Pancreas (tissue), 10 donors: ENCODE data around the gene PARD3B. TPM values are rescaled to one million over a fixed set of nuclear protein-coding genes. Genes with fewer than 3 reads are reported as not detected.

Source experiments
- ATAC-seq, 4 donors: fragments of 200-7000 bp; cut with Tn5 transposase; one replicate each; pipeline versions ENCODE4 v1.8.0 to v1.9.1; 2020; ENCODE audit warnings: mild to moderate bottlenecking in 4 of 4, moderate library complexity in 4 of 4
- DNase-seq, 6 donors: peaks; one replicate each; pipeline ENCODE4 v3.0.0-alpha.2; 2020
- FAIRE-seq: peaks from 2 replicates; lab custom pipeline; 2012; peaks lifted over from hg19 to GRCh38; lab: Jason Lieb, UNC
- H3K27ac ChIP-seq, 4 donors: fragments of 200-600 bp; sonication (generic); 1 replicate in 3 of 4; 2 replicates in 1 of 4; pipeline versions ENCODE4 v1.5.0 to v1.8.0; 2020
- H3K27me3 ChIP-seq, 4 donors: fragments of 200-600 bp; one replicate each; pipeline ENCODE4 v1.8.0; 2021
- H3K36me3 ChIP-seq, 3 donors: fragments of 200-600 bp; sonication (generic) in 1 of 3; one replicate each; pipeline versions ENCODE4 v1.5.0 to v1.8.0; 2020 to 2021
- H3K4me1 ChIP-seq, 3 donors: fragments of 200-600 bp; one replicate each; pipeline ENCODE4 v1.8.0; 2021
- H3K4me3 ChIP-seq, 4 donors: fragments of 200-600 bp; sonication (generic) in 2 of 4; one replicate each; pipeline versions ENCODE4 v1.5.0 to v1.8.0; 2020 to 2021
- H3K9me3 ChIP-seq, 4 donors: fragments of 200-600 bp; one replicate each; pipeline ENCODE4 v1.8.0; 2021
- CTCF ChIP-seq, 4 donors: fragments of 200-600 bp; sonication (generic) in 3 of 4; IDR thresholded peaks; one replicate each; pipeline versions ENCODE4 v1.5.0 to v1.8.0; 2021; ENCODE audit warnings: antibody characterized with exemption in 4 of 4
- WGBS, 2 donors: extraction: QIAGEN DNeasy Blood & Tissue Kit; methylation state at CpG; one replicate each; pipeline ENCODE4 v1.1.7; 2013; 5-methylcytosine and 5-hydroxymethylcytosine counted together
- intact Hi-C, 3 donors: fragments of 100-400 bp; cut with DNase I; formaldehyde crosslinking; loops; one replicate each; pipeline versions ENCODE4 v1.11.1 to v1.14.2; 2022
- polyA plus RNA-seq, 2 donors: library from polyadenylated mRNA; stranded (reverse); fragments of 200-250 nt; gene quantifications; one replicate each; pipeline ENCODE4 v1.2.3, GENCODE V29; 2013
- total RNA-seq, 6 donors: library from RNA; stranded (reverse); fragmentation: NEBNext Ultra II Directional in 4 of 6; extraction: Animal tissue kit (Norgen Biotek cat#: 25700) in 4 of 6; gene quantifications; one replicate each; pipeline versions ENCODE4 v1.2.1 to v1.2.4, GENCODE V29; 2021 to 2023
- donor health status: healthy with polysubstance abuse.
- donor health status: DM: no; HTN: no; CAD: no; lungs with moderate emphysema.
- donor health status: DM: no; HTN: no; CAD: no.
- donor health status: control.
- donor health status: control.
- donor health status: Bipolar disorder and iron deficiency.
- donor health status: DM: yes; HTN: yes; CAD: no.
- donor health status: DM: no; HTN: no; CAD: no.
- donor health status: DM: no; HTN: no; CAD: no.
- donor health status: DM: yes; HTN: yes; CAD: no.

The PARD3B gene
- total and polyA plus RNA-seq, 8 donors = 2.8 to 21.5 (median 12.7) TPM

- TF ChIP-seq CTCF (IDR thresholded peaks at IDR 0.05) = no peak
- FAIRE-seq = no peak
- Histone ChIP-seq H3K4me3 (no peak overlapping the region), H3K9me3 (no peaks in the 10 kb centered on the region), H3K27me3 (no peaks in the 10 kb centered on the region), H3K4me1 (no peaks in the 10 kb centered on the region), H3K36me3 (no peaks in the 10 kb centered on the region), H3K27ac (no peak overlapping the region)
- 93 to 95% methylated on average over 4 of the region's 4 CpGs for WGBS, 2 donors
- no peak for DNase-seq
- intact Hi-C loops = no loop called here
- no peak for ATAC-seq
Measured at GRCh38 chr2:205435970-205436369, 890.7 kb downstream of the PARD3B start.

GRCh38 chr2:205438241-205438640 is 893.0 kb downstream of the PARD3B start:
- Histone ChIP-seq H3K36me3 (no peaks in the 10 kb centered on the region), H3K4me1 (no peaks in the 10 kb centered on the region), H3K27me3 (no peaks in the 10 kb centered on the region), H3K9me3 (no peaks in the 10 kb centered on the region), H3K4me3 (no peak overlapping the region), H3K27ac (no peak overlapping the region)
- TF ChIP-seq CTCF (IDR thresholded peaks at IDR 0.05) = no peak
- intact Hi-C loops = no loop called here
- WGBS, 2 donors = 58 to 71% methylated on average over 2 of the region's 2 CpGs
- DNase-seq (no peak), FAIRE-seq (no peak), ATAC-seq (no peak)

GRCh38 chr2:205439621-205440020 is 894.3 kb downstream of the PARD3B start:
- Histone ChIP-seq H3K9me3 (no peaks in the 10 kb centered on the region), H3K36me3 (no peaks in the 10 kb centered on the region), H3K4me3 (no peak overlapping the region), H3K27ac (no peak overlapping the region), H3K4me1 (no peaks in the 10 kb centered on the region), H3K27me3 (no peaks in the 10 kb centered on the region)
- no peak for FAIRE-seq
- 90 to 94% methylated on average over 2 of the region's 2 CpGs for WGBS, 2 donors
- intact Hi-C loops = no loop called here
- no peak for ATAC-seq
- no peak for DNase-seq
- TF ChIP-seq CTCF (IDR thresholded peaks at IDR 0.05) = no peak

GRCh38 chr2:205441524-205441923 is 896.2 kb downstream of the PARD3B start:
- no peak for ATAC-seq
- no peaks in the 10 kb centered on the region for H3K4me1 ChIP-seq
- no peak for DNase-seq
- no peaks in the 10 kb centered on the region for H3K9me3 ChIP-seq
- no peaks in the 10 kb centered on the region for H3K27me3 ChIP-seq
- H3K36me3 ChIP-seq = no peaks in the 10 kb centered on the region
- H3K4me3 ChIP-seq = no peak overlapping the region
- no peak overlapping the region for H3K27ac ChIP-seq
- no peak for TF ChIP-seq CTCF (IDR thresholded peaks at IDR 0.05)
- intact Hi-C loops = no loop called here
- FAIRE-seq = no peak

GRCh38 chr2:205448189-205448588 is 902.9 kb downstream of the PARD3B start:
- no peaks in the 10 kb centered on the region for H3K9me3 ChIP-seq
- H3K27ac ChIP-seq = no peak overlapping the region
- FAIRE-seq (no peak), ATAC-seq (no peak), DNase-seq (no peak)
- no peak for TF ChIP-seq CTCF (IDR thresholded peaks at IDR 0.05)
- H3K4me3 ChIP-seq = no peak overlapping the region
- no peaks in the 10 kb centered on the region for H3K36me3 ChIP-seq
- H3K27me3 ChIP-seq = no peaks in the 10 kb centered on the region
- intact Hi-C loops = no loop called here
- no peaks in the 10 kb centered on the region for H3K4me1 ChIP-seq
